Panc1 (cell line): ENCODE measurements around the gene TNFAIP3. TPM values are rescaled to one million over a fixed set of nuclear protein-coding genes. Genes with fewer than 3 reads are reported as not detected.

Experiments used
- ATAC-seq: fragments of 200-7000 bp; cut with Tn5 transposase; 2 replicates; pipeline ENCODE4 v1.9.1; 2020; ENCODE audit warnings: mild to moderate bottlenecking, moderate library complexity
- BruUV-seq: library from RNA; stranded (reverse); fragments of 400-500 nt; replicated peaks from 2 replicates; lab custom pipeline; 2021; lab: Mats Ljungman, UMichigan
- CTCF ChIA-PET: fragments of 300-600 bp; sonication (Branson Sonifier 250); formaldehyde crosslinking; loops from one replicate; lab custom pipeline; 2022; ENCODE audit warnings: antibody characterized with exemption; lab: Charles Lee
- POLR2A ChIA-PET: fragments of 300-600 bp; sonication (Branson Sonifier 250); formaldehyde crosslinking; loops from one replicate; lab custom pipeline; 2022; ENCODE audit warnings: antibody characterized with exemption; lab: Charles Lee
- DNase-seq: peaks from one replicate; pipeline ENCODE4 v3.0.0-alpha.2; 2010; ENCODE audit warnings: low read depth, low spot score
- H3K27ac ChIP-seq: 2 replicates; pipeline ENCODE4 v1.5.1; 2011; ENCODE audit warnings: mild to moderate bottlenecking, low read length, inconsistent platforms
- H3K27me3 ChIP-seq: fragments of 200-500 bp; sonication (Bioruptor generic); 2 replicates; pipeline ENCODE4 v1.6.0; 2014; ENCODE audit warnings: low read length, inconsistent platforms; ENCODE audit not compliant: control insufficient read depth, insufficient read depth
- H3K36me3 ChIP-seq: fragments of 200-500 bp; sonication (Bioruptor generic); 2 replicates; pipeline ENCODE4 v1.5.1; 2014; ENCODE audit warnings: inconsistent platforms, mild to moderate bottlenecking, low read length, moderate library complexity; ENCODE audit not compliant: control insufficient read depth, insufficient read depth
- H3K4me1 ChIP-seq: 2 replicates; pipeline ENCODE4 v1.5.1; 2011; ENCODE audit warnings: inconsistent platforms, mild to moderate bottlenecking, low read length, moderate library complexity; ENCODE audit not compliant: control insufficient read depth, insufficient read depth
- H3K4me3 ChIP-seq, 2 experiments: 2 replicates each; pipeline ENCODE4 v1.5.1; 2011 to 2012; ENCODE audit warnings: low read depth in 2 of 2, low read length in 2 of 2, mild to moderate bottlenecking in 2 of 2, inconsistent platforms in 1 of 2, moderate library complexity in 1 of 2
- H3K9me3 ChIP-seq: fragments of 200-500 bp; sonication (Bioruptor generic); 2 replicates; pipeline ENCODE4 v1.5.1; 2014; ENCODE audit warnings: low read depth, mild to moderate bottlenecking, inconsistent platforms, low read length, moderate library complexity; ENCODE audit not compliant: control insufficient read depth, insufficient read depth
- CTCF ChIP-seq: fragments of 450-650 bp; IDR thresholded peaks from 2 replicates; pipeline ENCODE4 v1.5.1; 2017; ENCODE audit warnings: mild to moderate bottlenecking
- POLR2AphosphoS5 ChIP-seq: IDR thresholded peaks from 2 replicates; pipeline ENCODE4 v1.6.1; 2012; ENCODE audit warnings: mild to moderate bottlenecking, low read depth, low read length, moderate library complexity
- REST ChIP-seq, 2 experiments: IDR thresholded peaks; 2 replicates each; pipeline ENCODE4 v1.6.1; 2011 to 2012; ENCODE audit warnings: low read depth in 2 of 2, control low read depth in 1 of 2, low read length in 1 of 2, mild to moderate bottlenecking in 1 of 2, moderate library complexity in 1 of 2; ENCODE audit not compliant: insufficient read depth in 1 of 2
- SIN3A ChIP-seq: IDR thresholded peaks from 2 replicates; pipeline ENCODE4 v1.6.1; 2012; ENCODE audit warnings: low read depth, mild to moderate bottlenecking, low read length, moderate library complexity, borderline replicate concordance; ENCODE audit not compliant: insufficient read depth
- in situ Hi-C: cut with HindIII; loops from 2 replicates; pipeline ENCODE4 v1.10.0; 2016; ENCODE audit warnings: low sequenced_read_pairs, low pct_unique_long_range_greater_than_20kb
- intact Hi-C: fragments of 100-400 bp; cut with micrococcal nuclease; formaldehyde crosslinking; loops from one replicate; pipeline ENCODE4 v1.10.0; 2022; ENCODE audit not compliant: unreplicated experiment
- total RNA-seq: library from RNA; stranded (reverse); gene quantifications from one replicate; pipeline ENCODE4 v1.2.1, GENCODE V29; 2021; ENCODE audit not compliant: unreplicated experiment

TNFAIP3 gene
- total RNA-seq, 1 experiment from 2014 or later = 15.0 TPM

- H3K4me1 ChIP-seq = no peaks in the 10 kb centered on the region
- no peak for TF ChIP-seq SIN3A
- no peak for TF ChIP-seq CTCF
- no peak for TF ChIP-seq POLR2AphosphoS5
- no peak for TF ChIP-seq REST (IDR thresholded peaks at IDR 0.05; ENCODE audit: insufficient read depth in 1 of 2, low read depth in 2 of 2, low read length in 1 of 2)
- no peak for ATAC-seq
- ChIA-PET POLR2A (interaction anchor here (0.6 kb wide), 1 partner anchor 24 kb away, joined by 3 read pairs; no protein-coding TSS in a partner anchor), CTCF (no interaction called here)
- no peaks in the 10 kb centered on the region for H3K9me3 ChIP-seq
- H3K36me3 ChIP-seq = no peaks in the 10 kb centered on the region; the same call in 1 of the 2 replicates
- intact Hi-C loops = no loop called here
- H3K4me3 ChIP-seq = no peak overlapping the region
- in situ Hi-C loops = no loop called here
- H3K27ac ChIP-seq = no peak overlapping the region
- no TSS peak for BruUV-seq
- no peaks in the 10 kb centered on the region for H3K27me3 ChIP-seq
- DNase-seq = no peak
These were observed 61.2 kb downstream of the TNFAIP3 start for GRCh38 chr6:137928286-137928685.

DNA sequence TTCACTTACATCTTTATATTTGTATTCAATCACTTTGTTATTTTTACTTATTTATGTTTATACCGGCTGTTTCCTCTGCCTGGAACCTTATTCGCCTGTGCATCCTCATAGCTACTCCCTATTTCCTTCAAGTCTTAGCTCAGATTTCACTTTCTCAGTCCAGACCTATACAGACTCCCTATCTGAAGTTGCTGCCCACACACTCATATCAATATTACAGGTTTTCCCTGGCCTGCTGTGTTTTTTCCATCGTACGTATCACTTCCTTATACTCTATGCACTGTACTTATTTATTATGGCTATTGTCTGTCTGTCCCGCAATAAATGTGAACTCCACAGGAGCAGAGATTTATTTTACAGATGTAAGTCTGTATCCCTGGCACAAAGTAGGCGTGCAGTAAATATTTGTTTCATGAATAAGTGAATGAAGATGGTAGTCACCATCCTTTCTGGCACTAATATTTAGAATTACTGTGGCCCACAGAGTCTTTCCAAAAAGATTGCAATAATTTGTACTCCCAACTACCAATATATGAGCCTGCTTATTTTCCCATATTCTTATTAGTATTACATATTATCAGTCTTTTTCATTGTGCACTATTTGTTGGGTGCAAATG lies 64.9 kb downstream of the TNFAIP3 start:
- no peak overlapping the region for H3K4me3 ChIP-seq
- TF ChIP-seq CTCF = no peak
- TF ChIP-seq SIN3A = no peak
- TF ChIP-seq POLR2AphosphoS5 = no peak
- H3K27me3 ChIP-seq = no peaks in the 10 kb centered on the region
- DNase-seq (no peak), ATAC-seq (no peak)
- BruUV-seq = no TSS peak
- H3K9me3 ChIP-seq = peaks cover 7% of the 10 kb centered on the region; the same call in 1 of the 2 replicates
- in situ Hi-C loops (no loop called here), intact Hi-C loops (no loop called here)
- H3K27ac ChIP-seq = no peak overlapping the region
- H3K36me3 ChIP-seq = no peaks in the 10 kb centered on the region
- CTCF ChIA-PET = no interaction called here
- POLR2A ChIA-PET = no interaction called here
- no peaks in the 10 kb centered on the region for H3K4me1 ChIP-seq

Other genes starting within 250 kb of the TNFAIP3 start
- gene PERP, start 240.2 kb downstream of the TNFAIP3 start, total RNA-seq = 348 TPM